GM10266 (cell line): ENCODE data around the gene EXOC3L2.

Experiments
- DNase-seq: peaks from one replicate; pipeline ENCODE4 v3.0.0; 2012; ENCODE audit errors: extremely low spot score
- CTCF ChIP-seq: IDR thresholded peaks from 2 replicates; pipeline ENCODE4 v1.5.1; 2012; ENCODE audit warnings: mild to moderate bottlenecking, low read depth; ENCODE audit not compliant: control insufficient read depth, insufficient read depth; ENCODE audit errors: missing control alignments

EXOC3L2 gene

GRCh38 chr19:45173816-45174215 is 71.4 kb downstream of the EXOC3L2 start:
- no peak for DNase-seq
- TF ChIP-seq CTCF, result no peak

DNA sequence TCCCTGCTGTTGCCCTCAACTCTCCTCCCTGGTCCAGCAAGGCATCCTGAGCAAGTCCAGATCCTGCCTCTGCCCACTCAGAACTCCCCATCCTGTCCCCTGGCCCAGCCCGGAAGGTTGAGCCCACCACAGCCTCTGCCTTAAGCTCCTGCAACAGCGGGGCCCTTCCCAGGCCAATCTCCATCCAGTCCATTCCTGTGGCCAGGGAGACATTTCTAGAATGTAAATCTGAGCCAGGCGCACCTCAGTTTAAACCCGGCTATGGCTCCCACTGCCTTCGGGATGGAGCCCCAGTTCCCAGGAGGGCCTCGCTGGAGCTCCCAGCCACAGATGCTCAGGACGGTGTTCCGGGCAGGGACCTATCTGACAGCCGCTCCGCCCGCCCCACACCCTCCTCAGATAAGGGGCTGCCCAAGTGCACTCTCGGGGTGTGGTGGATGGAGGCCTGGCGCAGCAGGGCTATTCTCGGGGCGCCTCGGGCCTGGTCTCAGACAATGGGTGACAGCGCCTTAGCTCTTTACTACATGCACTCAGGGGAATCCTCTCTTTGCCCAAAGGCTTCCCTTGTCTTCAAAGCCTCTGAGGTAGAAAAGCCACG is 72.5 kb downstream of the EXOC3L2 start:
- DNase-seq, result no peak
- no peak for TF ChIP-seq CTCF

- no peak for TF ChIP-seq CTCF
Measured at GRCh38 chr19:45172173-45172572, 73.0 kb downstream of the EXOC3L2 start.

DNA sequence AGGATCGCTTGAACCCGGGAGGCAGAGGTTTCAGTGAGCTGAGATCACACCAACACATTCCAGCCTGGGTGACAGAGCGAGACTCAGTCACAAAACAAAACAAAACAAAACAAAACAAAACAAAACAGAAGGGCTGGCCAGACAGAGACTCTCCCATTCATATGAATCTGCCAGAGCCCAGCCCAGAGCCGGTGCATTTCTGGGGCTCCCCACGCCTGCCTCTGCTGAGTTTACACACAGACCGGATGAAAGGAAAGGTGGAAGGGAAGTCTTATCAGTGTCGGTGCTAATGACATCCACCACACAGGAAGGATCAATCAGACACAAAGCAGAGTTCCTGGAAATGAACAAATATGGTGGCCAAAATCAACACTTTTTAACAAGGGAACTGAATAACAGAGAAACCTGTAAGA is 74.0 kb downstream of the EXOC3L2 start:
- no peak for DNase-seq
- no peak for TF ChIP-seq CTCF

More at GRCh38 chr19:45172173-45172572, 73.0 kb downstream of the EXOC3L2 start:
- no peak for DNase-seq

- no peak for TF ChIP-seq CTCF
- no peak for DNase-seq
Measured at GRCh38 chr19:45170146-45171106, 74.8 kb downstream of the EXOC3L2 start.

DNA sequence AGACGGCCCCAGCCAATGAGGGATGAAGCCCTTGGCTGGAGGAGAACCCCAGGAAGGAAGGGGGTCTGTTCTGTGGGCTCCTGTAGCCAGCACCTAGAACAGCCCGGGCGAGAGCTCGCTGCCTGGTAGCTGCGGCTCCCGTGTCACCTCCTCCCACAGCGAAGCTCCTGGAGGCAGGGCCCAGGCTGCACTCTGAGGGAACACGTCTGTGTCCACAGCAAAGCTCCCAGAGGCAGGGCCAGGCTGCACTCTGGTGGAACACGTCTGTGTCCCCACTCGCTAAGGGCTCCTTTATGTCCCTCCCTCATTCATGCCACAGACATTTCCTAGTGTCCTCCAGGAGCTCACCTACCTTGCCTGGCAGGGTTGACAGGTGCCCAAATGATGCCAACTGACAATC is 75.6 kb downstream of the EXOC3L2 start:
- DNase-seq, result no peak
- no peak for TF ChIP-seq CTCF
